HL-60 (cell line): Measurements from ENCODE around the gene TSHZ2.
"Not testable (repeated sequence)": the region's sequence is repeated elsewhere in the genome, so short reads cannot be mapped to it uniquely, and the experiment has no call there.

ENCODE experiments used
- GABPA ChIP-seq: IDR thresholded peaks from 2 replicates; pipeline ENCODE4 v1.6.1; 2012; ENCODE audit warnings: low read depth
- POLR2AphosphoS5 ChIP-seq: IDR thresholded peaks from 2 replicates; pipeline ENCODE4 v1.6.1; 2012; ENCODE audit warnings: low read depth
- SPI1 ChIP-seq: IDR thresholded peaks from 2 replicates; pipeline ENCODE4 v1.6.1; 2012; ENCODE audit warnings: low read depth, mild to moderate bottlenecking, borderline replicate concordance
- TF ChIP-seq, protein P1 (sequence below): IDR thresholded peaks from one replicate; pipeline ENCODE4 v1.5.1; 2011; ENCODE audit warnings: low read length, control low read depth, inconsistent platforms; ENCODE audit not compliant: insufficient read depth

DNA sequence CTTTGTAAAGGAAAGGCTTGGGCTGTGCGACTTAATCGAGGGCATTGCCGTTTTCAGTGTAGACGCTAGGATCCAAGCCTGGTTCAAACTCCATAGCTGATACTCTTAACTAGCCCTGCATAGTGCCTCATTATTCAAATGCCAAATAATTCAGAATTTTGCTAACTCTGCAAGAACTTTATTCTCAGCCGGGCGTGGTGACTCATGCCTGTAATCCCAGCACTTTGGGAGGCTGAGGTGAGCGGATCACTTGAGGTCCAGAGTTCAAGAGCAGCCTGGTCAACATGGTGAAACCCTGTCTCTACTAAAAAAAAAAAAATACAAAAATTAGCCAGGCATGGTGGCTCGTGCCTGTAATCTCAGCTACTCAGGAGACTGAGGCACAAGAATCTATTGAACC is 394.8 kb downstream of the TSHZ2 start:
- TF ChIP-seq, protein P1, sequence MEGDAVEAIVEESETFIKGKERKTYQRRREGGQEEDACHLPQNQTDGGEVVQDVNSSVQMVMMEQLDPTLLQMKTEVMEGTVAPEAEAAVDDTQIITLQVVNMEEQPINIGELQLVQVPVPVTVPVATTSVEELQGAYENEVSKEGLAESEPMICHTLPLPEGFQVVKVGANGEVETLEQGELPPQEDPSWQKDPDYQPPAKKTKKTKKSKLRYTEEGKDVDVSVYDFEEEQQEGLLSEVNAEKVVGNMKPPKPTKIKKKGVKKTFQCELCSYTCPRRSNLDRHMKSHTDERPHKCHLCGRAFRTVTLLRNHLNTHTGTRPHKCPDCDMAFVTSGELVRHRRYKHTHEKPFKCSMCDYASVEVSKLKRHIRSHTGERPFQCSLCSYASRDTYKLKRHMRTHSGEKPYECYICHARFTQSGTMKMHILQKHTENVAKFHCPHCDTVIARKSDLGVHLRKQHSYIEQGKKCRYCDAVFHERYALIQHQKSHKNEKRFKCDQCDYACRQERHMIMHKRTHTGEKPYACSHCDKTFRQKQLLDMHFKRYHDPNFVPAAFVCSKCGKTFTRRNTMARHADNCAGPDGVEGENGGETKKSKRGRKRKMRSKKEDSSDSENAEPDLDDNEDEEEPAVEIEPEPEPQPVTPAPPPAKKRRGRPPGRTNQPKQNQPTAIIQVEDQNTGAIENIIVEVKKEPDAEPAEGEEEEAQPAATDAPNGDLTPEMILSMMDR = not testable (repeated sequence)
- TF ChIP-seq POLR2AphosphoS5, GABPA, SPI1: not testable (repeated sequence)
